ENCODE results near the gene LAMA5. TPM values are rescaled to one million over a fixed set of nuclear protein-coding genes. Genes with fewer than 3 reads are reported as not detected.

LAMA5 gene
- polyA plus RNA-seq, 1 donor (not counting 4 experiments of a cell fraction or from before 2014, with no cell fraction given): 8.7 TPM

GRCh38 chr20:62381202-62381797 lies 14.2 kb upstream of the LAMA5 start:
- Histone ChIP-seq H3K27ac (ENCODE audit: control insufficient read depth, insufficient read depth, low read length) (peak overlapping the region; percentile 90), H3K79me2 (ENCODE audit: control insufficient read depth, insufficient read depth, low read length) (peaks cover 22% of the 10 kb centered on the region), H3K4me3 (ENCODE audit: control insufficient read depth in 2 of 3, extremely low read depth in 1 of 3, insufficient read depth in 2 of 3, low read depth in 1 of 3, low read length in 3 of 3) (no peak overlapping the region), H3K4me1 (ENCODE audit: control insufficient read depth, extremely low read depth, insufficient read depth, low read length) (peaks cover 50% of the 10 kb centered on the region), H3K36me3 (ENCODE audit: control insufficient read depth in 2 of 2, extremely low read depth in 1 of 2, insufficient read depth in 2 of 2, low read length in 2 of 2) (peaks cover 8 to 11% of the 10 kb centered on the region in 2 experiments), H3K4me2 (ENCODE audit: control insufficient read depth, extremely low read depth, insufficient read depth, low read depth, low read length) (peak overlapping the region; percentile 50), H4K20me1 (ENCODE audit: control insufficient read depth, extremely low read depth, insufficient read depth, low read length) (no peaks in the 10 kb centered on the region), H3K9me1 (ENCODE audit: control insufficient read depth, extremely low read depth, insufficient read depth, low read length) (peaks cover 5% of the 10 kb centered on the region), H3K27me3 (ENCODE audit: control insufficient read depth, extremely low read depth, insufficient read depth, low read length) (no peaks in the 10 kb centered on the region), H3K9me3 (ENCODE audit: control insufficient read depth, low read depth, low read length) (no peaks in the 10 kb centered on the region), H2AFZ (ENCODE audit: control insufficient read depth, low read length) (no peak overlapping the region), H3K9ac (ENCODE audit: control insufficient read depth, extremely low read depth, insufficient read depth, low read length) (peak overlapping the region; percentile 62)
- no peak for DNase-seq (ENCODE audit: low read depth, low spot score)
- dilution Hi-C loops (cut with MboI; ENCODE audit: extremely low pct_ligation_motif_present, low sequenced_read_pairs): no loop called here
- FAIRE-seq: no peak
- TF ChIP-seq CTCF (optimal IDR thresholded peaks at IDR 0.05 in 1 of 3, IDR thresholded peaks at IDR 0.05 in 1 of 3, conservative IDR thresholded peaks at IDR 0.05 in 1 of 3; ENCODE audit: extremely low read depth in 1 of 3, insufficient read depth in 2 of 3, low read length in 3 of 3): peak in 1 of 3 experiments; percentile 17
- TF ChIP-seq EZH2 (IDR thresholded peaks at IDR 0.05; ENCODE audit: low read length): no peak

- peaks cover 47% of the 10 kb centered on the region for H3K4me1 ChIP-seq (ENCODE audit: control insufficient read depth, extremely low read depth, insufficient read depth, low read length)
- H3K9me3 ChIP-seq (ENCODE audit: control insufficient read depth, low read depth, low read length): no peaks in the 10 kb centered on the region
- H3K9me1 ChIP-seq (ENCODE audit: control insufficient read depth, extremely low read depth, insufficient read depth, low read length): peaks cover 5% of the 10 kb centered on the region
- H3K36me3 ChIP-seq (ENCODE audit: control insufficient read depth in 2 of 2, extremely low read depth in 1 of 2, insufficient read depth in 2 of 2, low read length in 2 of 2): peaks cover 5 to 11% of the 10 kb centered on the region in 2 experiments
- no peaks in the 10 kb centered on the region for H3K79me2 ChIP-seq (ENCODE audit: control insufficient read depth, insufficient read depth, low read length)
- TF ChIP-seq EZH2 (IDR thresholded peaks at IDR 0.05; ENCODE audit: low read length) (no peak), CTCF (optimal IDR thresholded peaks at IDR 0.05 in 1 of 3, IDR thresholded peaks at IDR 0.05 in 1 of 3, conservative IDR thresholded peaks at IDR 0.05 in 1 of 3; ENCODE audit: extremely low read depth in 1 of 3, insufficient read depth in 2 of 3, low read length in 3 of 3) (no peak)
- no peaks in the 10 kb centered on the region for H4K20me1 ChIP-seq (ENCODE audit: control insufficient read depth, extremely low read depth, insufficient read depth, low read length)
- FAIRE-seq: peak; percentile 64
- H3K4me2 ChIP-seq (ENCODE audit: control insufficient read depth, extremely low read depth, insufficient read depth, low read depth, low read length): peak overlapping the region; percentile 91
- peak overlapping the region; percentile 85 for H3K9ac ChIP-seq (ENCODE audit: control insufficient read depth, extremely low read depth, insufficient read depth, low read length)
- no peaks in the 10 kb centered on the region for H3K27me3 ChIP-seq (ENCODE audit: control insufficient read depth, extremely low read depth, insufficient read depth, low read length)
- H3K27ac ChIP-seq (ENCODE audit: control insufficient read depth, insufficient read depth, low read length): peak overlapping the region; percentile 94
- DNase-seq (ENCODE audit: low read depth, low spot score): peak; percentile 92
- peak overlapping the region; percentile 57 for H2AFZ ChIP-seq (ENCODE audit: control insufficient read depth, low read length)
- H3K4me3 ChIP-seq (ENCODE audit: control insufficient read depth in 2 of 3, extremely low read depth in 1 of 3, insufficient read depth in 2 of 3, low read depth in 1 of 3, low read length in 3 of 3): peak overlapping the region in 2 of 3 experiments; percentile 37 to 56
- dilution Hi-C loops (cut with MboI; ENCODE audit: extremely low pct_ligation_motif_present, low sequenced_read_pairs): no loop called here
Measured at GRCh38 chr20:62378215-62378614, 11.1 kb upstream of the LAMA5 start.

All from keratinocyte (primary cell).